SK-N-MC (cell line): ENCODE measurements around the gene CARD14.

Experiments
- DNase-seq: peaks from one replicate; pipeline ENCODE4 v3.0.0-alpha.2; 2011; ENCODE audit warnings: low read depth, low spot score
- H3K27ac ChIP-seq: fragments of 200-600 bp; sonication (generic); 2 replicates; pipeline ENCODE4 v1.5.1; 2016; ENCODE audit warnings: mixed run types
- H3K36me3 ChIP-seq: fragments of 200-600 bp; sonication (generic); 2 replicates; pipeline ENCODE4 v1.6.1; 2017; ENCODE audit warnings: antibody characterized with exemption, low read length, mixed read lengths; ENCODE audit not compliant: insufficient read depth
- H3K4me3 ChIP-seq: fragments of 200-600 bp; sonication (generic); 2 replicates; pipeline ENCODE4 v1.5.1; 2016
- H3K9ac ChIP-seq: fragments of 200-600 bp; sonication (generic); 2 replicates; pipeline ENCODE4 v1.8.0; 2017; ENCODE audit warnings: mixed run types, mixed read lengths; ENCODE audit not compliant: insufficient read length
- H3K9me3 ChIP-seq: fragments of 200-600 bp; sonication (generic); 2 replicates; pipeline ENCODE4 v1.6.1; 2017; ENCODE audit warnings: low read depth, mild to moderate bottlenecking, antibody characterized with exemption, low read length, moderate library complexity, mixed read lengths
- EZH2 ChIP-seq: fragments of 200-600 bp; sonication (generic); IDR thresholded peaks from one replicate; pipeline ENCODE4 v1.6.1; 2017; ENCODE audit warnings: antibody characterized with exemption
- FOXP2 ChIP-seq: optimal IDR thresholded peaks from 2 replicates; pipeline ENCODE3; 2011; ENCODE audit warnings: mild to moderate bottlenecking, moderate library complexity; ENCODE audit not compliant: insufficient read depth; ENCODE audit errors: extremely low read length, control extremely low read depth
- POLR2AphosphoS5 ChIP-seq: IDR thresholded peaks from 2 replicates; pipeline ENCODE4 v1.6.1; 2012; ENCODE audit warnings: mild to moderate bottlenecking, low read depth, low read length, borderline replicate concordance

The CARD14 gene

GRCh38 chr17:80209765-80210164 is 39.9 kb downstream of the CARD14 start:
- H3K27ac ChIP-seq, result no peak overlapping the region
- no peaks in the 10 kb centered on the region for H3K9me3 ChIP-seq

GRCh38 chr17:80210348-80211108 is 40.7 kb downstream of the CARD14 start:
- Histone ChIP-seq H3K27ac (no peak overlapping the region), H3K4me3 (no peak overlapping the region), H3K9ac (no peak overlapping the region), H3K9me3 (no peaks in the 10 kb centered on the region), H3K36me3 (no peaks in the 10 kb centered on the region)
- no peak for DNase-seq
- TF ChIP-seq EZH2, result no peak
- no peak for TF ChIP-seq POLR2AphosphoS5
- TF ChIP-seq FOXP2, result no peak

More at GRCh38 chr17:80209765-80210164, 39.9 kb downstream of the CARD14 start:
- DNase-seq, result no peak
- TF ChIP-seq POLR2AphosphoS5, result no peak
- H3K36me3 ChIP-seq, result no peaks in the 10 kb centered on the region
- no peak overlapping the region for H3K9ac ChIP-seq
- H3K4me3 ChIP-seq, result no peak overlapping the region

- no peak for TF ChIP-seq EZH2
- TF ChIP-seq POLR2AphosphoS5, result no peak
- no peak for TF ChIP-seq FOXP2
- H3K9me3 ChIP-seq, result no peaks in the 10 kb centered on the region
- no peak overlapping the region for H3K27ac ChIP-seq
- H3K4me3 ChIP-seq, result no peak overlapping the region
- H3K9ac ChIP-seq, result no peak overlapping the region
- DNase-seq, result no peak
- H3K36me3 ChIP-seq, result no peaks in the 10 kb centered on the region
Measured at GRCh38 chr17:80212109-80212508, 42.3 kb downstream of the CARD14 start.

- no peak overlapping the region for H3K4me3 ChIP-seq
- no peak overlapping the region for H3K27ac ChIP-seq
- no peaks in the 10 kb centered on the region for H3K36me3 ChIP-seq
- DNase-seq, result no peak
- no peak for TF ChIP-seq EZH2
- no peak for TF ChIP-seq POLR2AphosphoS5
- no peak for TF ChIP-seq FOXP2
- H3K9me3 ChIP-seq, result no peaks in the 10 kb centered on the region
- no peak overlapping the region for H3K9ac ChIP-seq
Measured at GRCh38 chr17:80212511-80212910, 42.7 kb downstream of the CARD14 start.

GRCh38 chr17:80212962-80213642 is 43.3 kb downstream of the CARD14 start:
- no peaks in the 10 kb centered on the region for H3K9me3 ChIP-seq
- H3K36me3 ChIP-seq, result no peaks in the 10 kb centered on the region
- H3K4me3 ChIP-seq, result no peak overlapping the region
- TF ChIP-seq EZH2 (no peak), POLR2AphosphoS5 (no peak), FOXP2 (no peak)
- H3K9ac ChIP-seq, result no peak overlapping the region
- H3K27ac ChIP-seq, result no peak overlapping the region
- no peak for DNase-seq

GRCh38 chr17:80213643-80213975 is 43.8 kb downstream of the CARD14 start:
- TF ChIP-seq EZH2 (no peak), FOXP2 (no peak), POLR2AphosphoS5 (no peak)
- no peak overlapping the region for H3K27ac ChIP-seq
- H3K4me3 ChIP-seq, result no peak overlapping the region
- H3K36me3 ChIP-seq, result no peaks in the 10 kb centered on the region
- DNase-seq, result no peak
- H3K9ac ChIP-seq, result no peak overlapping the region
- H3K9me3 ChIP-seq, result no peaks in the 10 kb centered on the region

GRCh38 chr17:80214012-80214877 is 44.4 kb downstream of the CARD14 start:
- Histone ChIP-seq H3K9ac (no peak overlapping the region), H3K4me3 (no peak overlapping the region), H3K9me3 (no peaks in the 10 kb centered on the region), H3K36me3 (no peaks in the 10 kb centered on the region), H3K27ac (no peak overlapping the region)
- TF ChIP-seq EZH2 (no peak), FOXP2 (no peak), POLR2AphosphoS5 (no peak)
- DNase-seq, result no peak

- Histone ChIP-seq H3K9ac (no peak overlapping the region), H3K36me3 (no peaks in the 10 kb centered on the region), H3K4me3 (no peak overlapping the region), H3K27ac (no peak overlapping the region), H3K9me3 (no peaks in the 10 kb centered on the region)
- TF ChIP-seq POLR2AphosphoS5 (no peak), EZH2 (no peak), FOXP2 (no peak)
- DNase-seq, result no peak
Measured at GRCh38 chr17:80214878-80215210, 45.0 kb downstream of the CARD14 start.
